ENCODE results near the gene PLCG2. TPM values are rescaled to one million over a fixed set of nuclear protein-coding genes. Genes with fewer than 3 reads are reported as not detected.

The PLCG2 gene
- total and polyA plus RNA-seq, 3 donors from 2014 or later: 6.8 to 11.3 (median 8.0) TPM

DNA sequence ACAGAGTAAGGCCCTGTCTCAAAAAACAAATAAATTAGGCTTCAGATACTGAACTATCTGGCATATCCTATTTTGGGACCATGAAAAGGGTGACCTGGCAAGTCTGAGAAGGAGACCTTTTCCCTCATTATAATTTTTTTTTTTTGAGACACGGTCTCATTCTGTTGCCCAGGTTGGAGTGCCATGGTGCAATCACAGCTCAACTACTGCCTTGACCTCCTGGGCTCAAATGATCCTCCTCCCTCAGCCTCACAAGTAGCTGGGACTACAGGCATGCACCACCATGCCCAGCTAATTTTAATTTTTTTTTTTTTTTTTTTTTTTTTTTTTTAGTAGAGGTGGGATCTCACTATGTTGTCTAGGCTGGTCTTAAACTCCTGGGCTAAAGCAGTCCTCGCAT lies 37.3 kb downstream of the PLCG2 start:
- Histone ChIP-seq H3K9me3 (no peaks in the 10 kb centered on the region), H3K4me1 (no peaks in the 10 kb centered on the region), H3K27me3 (no peaks in the 10 kb centered on the region), H3K27ac (no peak overlapping the region), H3K4me3 (no peak overlapping the region), H3K36me3 (ENCODE audit: low read depth, missing control alignments) (no peaks in the 10 kb centered on the region)
- WGBS, 2 donors: 88% methylated on average over 1 to 2 of the region's 2 CpGs
- no peak for DNase-seq
- no peak for TF ChIP-seq POLR2A (IDR thresholded peaks at IDR 0.05)
- TF ChIP-seq, protein P1, sequence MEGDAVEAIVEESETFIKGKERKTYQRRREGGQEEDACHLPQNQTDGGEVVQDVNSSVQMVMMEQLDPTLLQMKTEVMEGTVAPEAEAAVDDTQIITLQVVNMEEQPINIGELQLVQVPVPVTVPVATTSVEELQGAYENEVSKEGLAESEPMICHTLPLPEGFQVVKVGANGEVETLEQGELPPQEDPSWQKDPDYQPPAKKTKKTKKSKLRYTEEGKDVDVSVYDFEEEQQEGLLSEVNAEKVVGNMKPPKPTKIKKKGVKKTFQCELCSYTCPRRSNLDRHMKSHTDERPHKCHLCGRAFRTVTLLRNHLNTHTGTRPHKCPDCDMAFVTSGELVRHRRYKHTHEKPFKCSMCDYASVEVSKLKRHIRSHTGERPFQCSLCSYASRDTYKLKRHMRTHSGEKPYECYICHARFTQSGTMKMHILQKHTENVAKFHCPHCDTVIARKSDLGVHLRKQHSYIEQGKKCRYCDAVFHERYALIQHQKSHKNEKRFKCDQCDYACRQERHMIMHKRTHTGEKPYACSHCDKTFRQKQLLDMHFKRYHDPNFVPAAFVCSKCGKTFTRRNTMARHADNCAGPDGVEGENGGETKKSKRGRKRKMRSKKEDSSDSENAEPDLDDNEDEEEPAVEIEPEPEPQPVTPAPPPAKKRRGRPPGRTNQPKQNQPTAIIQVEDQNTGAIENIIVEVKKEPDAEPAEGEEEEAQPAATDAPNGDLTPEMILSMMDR (IDR thresholded peaks at IDR 0.05): no peak
- intact Hi-C loops (cut with DNase I; ENCODE audit: low total_unique reads): no loop called here

DNA sequence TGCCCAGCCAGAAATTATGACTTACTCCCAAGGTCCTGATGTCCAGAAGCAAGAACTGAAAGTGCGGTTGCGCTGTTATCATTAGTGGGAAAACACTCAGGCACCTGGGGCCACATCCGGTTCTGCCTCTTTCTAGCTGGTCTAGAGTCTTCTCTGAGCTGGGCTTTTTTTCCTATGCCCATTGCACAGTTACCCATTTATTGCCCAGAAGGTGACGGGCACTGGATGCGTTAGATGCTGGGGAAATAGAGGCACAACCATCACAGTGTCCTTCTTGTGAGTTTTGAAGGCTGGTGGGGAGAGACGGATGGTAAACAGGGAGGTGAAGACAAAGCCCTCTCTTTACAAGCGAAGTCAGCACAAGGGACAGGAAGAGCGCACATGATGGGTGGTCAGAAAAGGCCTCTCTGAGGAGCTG lies 37.7 kb downstream of the PLCG2 start:
- Histone ChIP-seq H3K27me3 (no peaks in the 10 kb centered on the region), H3K9me3 (no peaks in the 10 kb centered on the region), H3K36me3 (ENCODE audit: low read depth, missing control alignments) (no peaks in the 10 kb centered on the region), H3K4me3 (no peak overlapping the region), H3K4me1 (no peaks in the 10 kb centered on the region), H3K27ac (no peak overlapping the region)
- intact Hi-C loops (cut with DNase I; ENCODE audit: low total_unique reads): no loop called here
- DNase-seq: no peak
- WGBS, 2 donors: 94 to 97% methylated on average over 8 of the region's 8 CpGs
- no peak for TF ChIP-seq POLR2A (IDR thresholded peaks at IDR 0.05)
- TF ChIP-seq, protein P1 (IDR thresholded peaks at IDR 0.05): no peak

DNA sequence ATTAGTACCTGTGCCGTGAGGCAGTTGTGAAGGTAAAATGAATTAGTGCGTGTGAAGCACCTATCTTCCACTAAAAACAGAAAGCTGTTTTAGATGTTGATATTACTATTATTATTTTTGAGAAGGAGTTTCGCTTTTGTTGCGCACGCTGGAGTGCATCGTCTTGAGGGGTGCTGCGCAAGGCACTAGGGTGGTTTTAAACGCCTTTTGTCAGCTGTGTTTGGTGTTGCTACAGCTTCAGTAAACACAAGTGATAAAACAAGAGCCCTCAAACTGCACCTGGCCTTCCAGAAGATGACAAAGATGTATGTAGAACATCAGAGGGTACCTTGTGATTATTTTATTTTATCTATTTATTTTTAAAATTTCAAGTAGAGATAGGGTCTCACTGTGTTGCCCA lies 38.2 kb downstream of the PLCG2 start:
- Histone ChIP-seq H3K36me3 (ENCODE audit: low read depth, missing control alignments) (no peaks in the 10 kb centered on the region), H3K9me3 (no peaks in the 10 kb centered on the region), H3K27me3 (no peaks in the 10 kb centered on the region), H3K4me3 (no peak overlapping the region), H3K4me1 (no peaks in the 10 kb centered on the region), H3K27ac (no peak overlapping the region)
- DNase-seq: no peak
- TF ChIP-seq, protein P1 (IDR thresholded peaks at IDR 0.05): no peak
- no peak for TF ChIP-seq POLR2A (IDR thresholded peaks at IDR 0.05)
- intact Hi-C loops (cut with DNase I; ENCODE audit: low total_unique reads): no loop called here
- 89 to 95% methylated on average over 8 of the region's 8 CpGs for WGBS, 2 donors

DNA sequence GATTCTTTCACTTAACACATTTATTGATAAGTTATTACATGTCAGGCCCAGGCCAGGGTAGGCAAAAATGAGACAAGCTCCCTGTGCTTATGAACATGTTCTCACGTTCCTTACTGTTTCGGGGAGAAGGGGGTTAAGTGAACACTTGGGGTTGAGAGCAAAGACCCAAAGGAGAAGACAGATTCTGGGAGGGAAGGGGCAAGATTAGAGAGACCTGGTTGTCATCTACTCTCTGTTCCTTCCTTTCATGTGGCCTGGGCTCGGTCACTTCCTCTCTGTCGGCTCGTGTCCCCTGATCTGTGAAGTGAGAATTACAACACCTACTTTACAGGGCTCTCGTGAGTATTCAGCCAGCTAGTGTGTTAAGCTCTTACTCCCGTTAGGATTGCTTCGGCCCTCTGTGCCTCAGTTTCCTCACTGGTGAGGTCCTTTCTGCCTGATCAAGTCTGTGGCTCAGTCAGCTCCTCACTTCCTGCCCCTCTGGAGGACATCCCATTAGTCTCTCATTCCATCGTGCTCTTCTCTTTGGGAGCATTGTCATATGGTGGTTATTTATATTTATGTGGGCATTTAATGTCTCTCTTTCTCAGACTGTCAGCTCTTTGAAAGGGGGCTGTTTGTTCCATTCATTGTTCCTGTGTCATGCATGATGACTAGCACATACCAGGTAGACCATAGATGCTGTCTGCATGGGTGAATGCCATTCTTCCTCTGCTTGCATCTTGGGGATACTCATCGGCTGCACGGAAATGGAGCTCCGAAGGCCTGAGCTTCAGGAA lies 38.9 kb downstream of the PLCG2 start:
- 64 to 69% methylated on average over 12 of the region's 12 CpGs for WGBS, 2 donors
- Histone ChIP-seq H3K9me3 (no peaks in the 10 kb centered on the region), H3K4me3 (no peak overlapping the region), H3K4me1 (no peaks in the 10 kb centered on the region), H3K27me3 (no peaks in the 10 kb centered on the region), H3K36me3 (ENCODE audit: low read depth, missing control alignments) (no peaks in the 10 kb centered on the region), H3K27ac (no peak overlapping the region)
- DNase-seq: no peak
- intact Hi-C loops (cut with DNase I; ENCODE audit: low total_unique reads): no loop called here
- TF ChIP-seq POLR2A (IDR thresholded peaks at IDR 0.05): no peak
- TF ChIP-seq, protein P1 (IDR thresholded peaks at IDR 0.05): no peak

DNA sequence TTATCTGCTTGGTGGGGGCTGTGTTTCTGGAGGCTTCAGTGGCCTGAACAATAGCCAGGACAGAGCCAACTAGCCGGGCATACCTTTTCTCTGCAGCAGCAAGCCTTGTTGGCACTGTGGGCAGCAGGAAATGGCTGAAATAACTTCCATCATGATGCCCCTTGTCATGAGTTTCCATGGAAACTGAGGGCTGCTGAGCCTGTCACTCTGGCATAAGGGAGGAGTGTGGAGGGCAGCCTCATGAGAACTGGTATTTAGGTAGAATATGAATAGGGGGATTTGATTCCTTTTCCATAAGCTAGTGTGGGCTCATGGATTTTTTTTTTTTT lies 39.4 kb downstream of the PLCG2 start:
- no peak for DNase-seq
- Histone ChIP-seq H3K4me3 (no peak overlapping the region), H3K27ac (no peak overlapping the region), H3K4me1 (no peaks in the 10 kb centered on the region), H3K36me3 (ENCODE audit: low read depth, missing control alignments) (no peaks in the 10 kb centered on the region), H3K9me3 (no peaks in the 10 kb centered on the region), H3K27me3 (no peaks in the 10 kb centered on the region)
- intact Hi-C loops (cut with DNase I; ENCODE audit: low total_unique reads): no loop called here
- no peak for TF ChIP-seq POLR2A (IDR thresholded peaks at IDR 0.05)
- TF ChIP-seq, protein P1 (IDR thresholded peaks at IDR 0.05): no peak
- WGBS, 2 donors: 50 to 85% methylated on average over 1 of the region's 1 CpG
